GM18526 (cell line): ENCODE results near the gene TRHDE.

Experiments
- POLR2A ChIP-seq: IDR thresholded peaks from 3 replicates; pipeline ENCODE4 v1.6.1; 2011; ENCODE audit not compliant: insufficient read length; ENCODE audit errors: extremely low read depth

Gene TRHDE

DNA sequence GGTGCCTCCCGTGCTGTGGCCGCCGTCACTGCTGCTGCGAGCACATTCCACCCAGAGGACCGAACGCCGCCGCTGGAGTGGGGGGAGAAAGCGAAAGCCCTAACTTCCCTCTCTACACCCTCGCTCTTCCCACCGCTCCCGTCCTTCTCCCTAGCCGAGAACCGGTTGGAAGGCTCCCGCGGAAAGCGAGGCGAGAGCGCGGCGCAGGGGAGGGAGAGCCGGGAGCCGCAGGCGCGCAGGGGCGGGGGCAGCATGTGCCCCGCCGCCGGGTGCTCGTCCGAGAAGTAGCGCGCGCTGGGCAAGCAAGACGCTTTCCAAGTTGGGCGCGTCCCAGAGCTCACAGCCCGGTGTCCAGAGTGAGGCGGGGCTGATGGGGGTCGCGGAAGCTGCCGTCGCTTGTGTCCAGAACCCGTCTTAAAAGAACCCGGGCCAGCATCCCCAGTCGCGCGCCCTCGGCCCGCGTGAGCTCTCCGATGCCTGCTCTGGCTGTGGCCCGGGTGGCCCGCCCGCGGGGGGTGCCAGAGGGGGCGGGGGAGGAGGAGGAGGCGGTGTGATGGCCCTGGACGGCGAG lies at the start of gene TRHDE:
TSS of gene TRHDE (plus strand) at position 280 of the 571 bp plus-strand sequence. CDS start at position 554, 274 bp downstream.
- no peak for TF ChIP-seq POLR2A

DNA sequence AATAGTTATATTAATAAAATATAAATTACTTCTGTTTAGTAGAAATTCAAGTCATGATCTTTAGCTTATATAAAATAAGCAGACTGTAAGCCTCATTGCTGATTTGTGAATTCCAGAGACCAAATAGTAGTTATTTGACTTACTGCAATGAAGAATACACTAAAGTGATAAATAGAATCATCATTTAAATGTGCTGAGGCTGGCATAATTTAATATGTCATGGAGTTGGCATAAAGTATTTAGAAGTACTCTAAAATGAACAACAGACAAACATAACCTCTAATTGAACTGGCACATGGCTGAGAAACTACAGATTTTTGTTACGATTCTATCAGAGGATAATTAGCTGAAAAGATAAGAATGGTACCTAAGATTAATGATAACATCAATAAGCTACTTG lies 45.7 kb upstream of the TRHDE start:
- TF ChIP-seq POLR2A: no peak

DNA sequence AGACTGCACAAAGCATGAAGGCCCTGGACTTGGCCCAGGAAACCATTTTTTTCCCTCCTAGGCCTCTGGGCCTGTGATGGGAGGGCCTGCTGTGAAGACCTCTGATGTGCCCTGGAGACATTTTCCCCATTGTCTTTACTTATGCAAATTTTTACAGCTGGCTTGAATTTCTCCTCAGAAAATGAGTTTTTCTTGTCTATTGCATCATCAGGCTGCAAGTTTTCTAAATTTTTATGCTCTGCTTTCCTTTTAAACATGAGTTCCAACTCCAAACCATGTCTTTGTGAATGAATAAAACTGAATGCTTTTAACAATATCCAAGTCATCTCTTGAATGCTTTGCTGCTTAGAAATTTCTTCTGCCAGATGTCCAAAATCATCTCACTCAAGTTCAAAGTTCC lies 43.7 kb upstream of the TRHDE start:
- TF ChIP-seq POLR2A: no peak

DNA sequence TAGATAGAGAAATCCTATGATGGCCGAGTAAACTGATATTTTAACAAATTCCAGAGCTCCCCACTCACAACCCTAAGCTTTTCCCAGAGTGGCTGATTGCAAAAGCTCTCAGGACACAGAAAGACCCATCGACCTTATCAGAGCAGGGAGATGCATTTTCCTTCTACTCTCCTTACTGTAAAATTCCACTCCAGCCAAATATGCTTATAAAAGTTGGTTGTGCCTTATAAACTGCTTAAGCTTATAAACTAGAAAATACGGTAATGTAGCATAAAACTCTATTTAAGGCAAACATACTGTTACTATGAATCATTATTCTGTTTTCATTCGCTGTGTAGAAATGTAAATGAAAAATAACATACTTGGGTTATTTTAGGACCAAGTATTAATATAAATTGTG lies 41.6 kb upstream of the TRHDE start:
- TF ChIP-seq POLR2A: no peak

- no peak for TF ChIP-seq POLR2A
Observed at GRCh38 chr12:72234886-72235285, 37.3 kb upstream of the TRHDE start.

DNA sequence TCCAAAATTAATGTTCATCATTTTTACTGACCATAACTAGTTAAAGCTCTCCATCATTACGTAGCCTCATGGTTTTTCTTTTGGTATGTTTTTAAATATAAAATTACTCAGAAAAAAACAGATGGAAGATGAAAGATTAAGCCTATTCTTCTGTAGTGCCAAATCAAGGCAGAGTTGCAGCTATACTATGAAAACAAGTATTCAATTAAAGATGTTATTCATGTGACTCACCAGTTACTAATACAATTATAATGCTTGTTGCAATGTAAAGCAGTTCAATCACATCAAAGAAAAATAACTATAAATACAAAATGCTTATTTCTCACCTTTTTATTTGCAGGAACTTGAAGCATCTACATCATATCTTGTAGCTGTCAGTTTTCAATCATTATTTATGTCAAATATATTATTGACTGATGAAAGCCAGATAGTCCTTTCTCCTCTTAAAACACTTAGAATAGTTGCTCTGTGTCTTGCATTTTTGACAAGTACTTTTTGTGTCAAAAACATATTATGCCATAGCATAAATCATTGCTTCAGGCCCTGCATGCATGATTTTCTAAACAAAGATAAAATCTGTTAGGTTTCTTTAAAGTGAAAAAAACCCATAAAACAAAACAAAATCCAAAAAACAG lies 36.0 kb upstream of the TRHDE start:
- no peak for TF ChIP-seq POLR2A

DNA sequence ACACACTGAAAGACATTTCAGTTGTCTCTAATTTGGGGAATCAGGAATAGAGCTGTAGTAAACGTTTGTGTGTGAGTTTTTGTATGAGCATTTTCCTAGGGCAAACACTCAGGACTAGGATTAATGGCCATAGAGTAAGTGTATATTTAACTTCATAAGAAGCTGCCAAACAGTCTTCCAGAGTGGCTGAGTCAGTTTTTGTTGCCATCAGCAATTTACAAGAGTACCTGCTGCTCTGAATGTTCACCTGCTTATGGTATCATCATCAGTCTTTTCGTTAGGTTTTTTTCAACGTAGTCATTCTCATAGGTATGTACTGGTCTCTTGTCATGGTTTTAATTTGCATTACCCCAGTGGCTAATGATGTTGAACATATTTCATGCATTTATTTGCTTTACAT lies 30.6 kb upstream of the TRHDE start:
- TF ChIP-seq POLR2A: no peak

- TF ChIP-seq POLR2A: no peak
Observed at GRCh38 chr12:72242946-72243345, 29.2 kb upstream of the TRHDE start.

DNA sequence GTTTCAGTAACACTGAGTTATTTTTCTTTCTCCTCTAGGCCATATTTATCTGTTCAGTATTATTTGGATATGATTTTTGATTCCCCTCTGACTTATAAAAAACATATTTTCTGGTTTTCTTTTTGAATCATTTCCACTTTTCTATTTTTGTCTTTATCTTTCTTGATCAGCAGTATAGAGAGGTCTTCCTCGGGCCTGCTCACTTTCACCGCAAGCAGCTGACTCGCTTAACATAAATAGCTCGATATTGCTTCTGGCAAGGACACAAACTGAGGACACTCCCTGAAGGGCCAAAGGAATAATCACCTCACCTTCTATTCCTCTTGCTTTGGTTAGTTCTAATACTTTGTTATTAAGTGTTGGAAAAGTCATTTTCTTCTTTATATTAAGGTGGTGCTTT lies 25.8 kb upstream of the TRHDE start:
- no peak for TF ChIP-seq POLR2A

DNA sequence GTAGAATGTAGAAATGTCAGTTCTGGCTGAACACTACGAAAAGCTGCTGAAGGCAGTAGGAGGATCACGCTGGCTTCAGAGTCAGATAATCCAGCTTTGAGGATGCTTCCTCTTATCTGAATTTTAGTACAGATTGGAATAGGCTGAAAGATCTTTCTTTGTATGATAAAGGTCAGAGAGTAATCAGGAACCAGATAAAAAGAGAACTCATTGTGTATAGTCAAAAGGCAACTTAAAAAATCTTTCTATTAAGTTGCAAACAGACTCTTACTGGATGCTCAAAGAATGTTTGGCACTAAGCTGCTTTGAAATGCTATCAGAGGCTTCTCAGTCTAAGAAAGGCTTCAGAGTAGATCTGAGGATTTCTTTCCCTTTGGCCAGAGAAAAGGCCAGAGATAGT lies 21.8 kb upstream of the TRHDE start:
- no peak for TF ChIP-seq POLR2A

DNA sequence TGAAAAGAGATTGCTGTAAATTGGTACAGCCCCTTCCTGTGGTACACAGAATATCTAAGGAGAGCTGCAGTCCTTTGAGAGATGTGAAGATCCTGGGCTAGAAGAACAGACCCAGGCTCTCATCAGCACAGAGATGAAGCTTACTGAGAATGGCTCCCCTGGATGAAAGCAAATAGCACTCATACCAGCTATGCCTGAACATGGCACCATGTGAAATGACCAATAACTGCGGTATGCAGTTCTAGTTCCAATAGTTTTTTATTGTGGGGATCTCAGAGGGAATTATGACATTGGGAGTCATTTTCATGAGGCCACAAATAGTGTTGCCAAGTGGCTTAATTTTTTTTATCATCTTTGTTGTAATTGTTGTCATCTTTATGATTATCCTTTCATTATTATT lies 15.4 kb upstream of the TRHDE start:
- TF ChIP-seq POLR2A: no peak

GRCh38 chr12:72261885-72262284 lies 10.3 kb upstream of the TRHDE start:
- TF ChIP-seq POLR2A: no peak

DNA sequence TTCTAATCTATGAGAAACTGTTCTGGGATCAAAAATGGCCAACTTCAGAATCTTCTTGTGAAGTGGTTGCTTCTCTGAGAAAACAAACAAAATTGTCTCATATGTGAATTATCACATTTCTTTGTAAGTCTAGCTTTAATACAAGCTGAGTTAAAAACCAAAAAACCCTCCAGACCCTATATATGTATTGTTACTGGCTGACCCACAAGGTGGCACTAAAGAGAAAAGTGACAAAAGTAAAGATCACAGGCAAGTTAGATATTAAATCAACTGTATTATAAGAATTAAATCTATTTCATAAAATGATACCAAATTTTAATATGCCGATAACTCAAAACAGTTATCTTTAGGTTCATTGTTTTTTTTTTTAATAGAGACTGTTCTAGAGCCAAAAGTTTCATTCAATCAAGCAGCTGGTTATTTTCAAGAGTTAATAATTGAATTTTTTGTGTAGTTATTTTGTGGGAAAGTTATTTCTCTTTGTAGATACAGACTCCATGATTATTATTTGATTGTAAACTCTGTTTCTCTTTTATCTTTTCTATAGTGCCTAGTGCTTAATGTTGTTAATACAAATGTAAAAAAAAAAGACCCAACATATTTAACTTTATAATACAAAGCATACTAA lies 7.5 kb upstream of the TRHDE start:
- TF ChIP-seq POLR2A: no peak

- no peak for TF ChIP-seq POLR2A
Observed at GRCh38 chr12:72267974-72268373, 4.2 kb upstream of the TRHDE start.

- no peak for TF ChIP-seq POLR2A
Observed at GRCh38 chr12:72268386-72268785, 3.8 kb upstream of the TRHDE start.

GRCh38 chr12:72269491-72269890 lies 2.7 kb upstream of the TRHDE start:
- TF ChIP-seq POLR2A: no peak

- TF ChIP-seq POLR2A: no peak
Observed at GRCh38 chr12:72270246-72270645, 1.9 kb upstream of the TRHDE start.
